Hepatocyte (in vitro differentiated cells): ENCODE data around the gene MYO5A.

Experiments used
- CTCF ChIP-seq: fragments of 200-600 bp; sonication (generic); IDR thresholded peaks from 2 replicates; pipeline ENCODE4 v1.5.1; 2016; ENCODE audit warnings: antibody characterized with exemption, mild to moderate bottlenecking; ENCODE audit not compliant: poor library complexity
- EZH2 ChIP-seq: fragments of 200-600 bp; sonication (generic); IDR thresholded peaks from 2 replicates; pipeline ENCODE4 v1.6.1; 2016; ENCODE audit warnings: antibody characterized with exemption, mild to moderate bottlenecking, borderline replicate concordance
- EZH2phosphoT487 ChIP-seq: fragments of 200-600 bp; sonication (generic); IDR thresholded peaks from one replicate; pipeline ENCODE4 v1.6.1; 2018; ENCODE audit warnings: antibody characterized with exemption, mild to moderate bottlenecking, low read depth, moderate library complexity; ENCODE audit not compliant: unreplicated experiment, severe bottlenecking

- TF ChIP-seq CTCF (no peak), EZH2phosphoT487 (no peak), EZH2 (no peak)
Measured at GRCh38 chr15:52466716-52467115, 62.0 kb downstream of the MYO5A start.
